ENCODE data around the gene RPLP1.

RPLP1 gene

DNA sequence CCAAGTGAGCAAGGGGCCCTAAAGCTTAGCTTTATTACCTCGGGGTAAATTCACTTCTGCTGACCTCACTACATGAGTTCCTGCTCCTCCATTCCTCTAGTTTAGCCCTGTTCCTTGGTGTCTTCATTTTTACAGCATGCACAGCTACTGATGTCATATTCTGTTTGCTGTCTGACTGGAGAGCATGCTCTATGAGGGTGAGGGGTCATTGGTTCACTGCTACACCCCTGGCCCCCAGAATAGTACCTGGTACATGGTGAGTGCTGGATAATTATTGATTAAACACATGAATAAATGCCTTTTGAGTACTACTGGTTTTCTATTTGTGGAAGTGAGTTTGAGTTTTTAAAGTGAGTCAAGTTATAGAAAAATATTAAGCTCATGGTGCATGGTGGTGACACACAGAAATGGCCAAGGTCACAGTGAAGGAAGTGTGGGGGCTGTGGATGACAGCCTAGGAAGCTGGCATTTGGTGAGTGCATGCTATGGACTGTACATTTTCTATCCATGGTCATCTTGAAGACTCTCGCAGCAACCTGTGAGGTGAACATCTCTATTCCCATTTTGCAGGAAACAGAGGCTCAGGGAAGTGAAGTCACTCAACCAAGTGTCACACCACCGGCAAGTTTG lies 34.0 kb downstream of the RPLP1 start:
- H3K36me3 ChIP-seq (ENCODE audit: control insufficient read depth in 1 of 2, insufficient read depth in 2 of 2, low read length in 2 of 2), result no peaks in the 10 kb centered on the region
- peaks cover 0 to 5% of the 10 kb centered on the region in 2 donors for H3K9me3 ChIP-seq (ENCODE audit: control insufficient read depth in 1 of 2, low read length in 2 of 2)
- no peak overlapping the region for H3K27ac ChIP-seq (ENCODE audit: low read length)
- no peaks in the 10 kb centered on the region for H3K27me3 ChIP-seq (ENCODE audit: low read depth, low read length)
- H3K4me3 ChIP-seq (ENCODE audit: low read depth in 1 of 2, low read length in 2 of 2), result no peak overlapping the region
- H3K4me1 ChIP-seq (ENCODE audit: control insufficient read depth in 1 of 2, insufficient read depth in 2 of 2, low read length in 2 of 2), result no peaks in the 10 kb centered on the region

DNA sequence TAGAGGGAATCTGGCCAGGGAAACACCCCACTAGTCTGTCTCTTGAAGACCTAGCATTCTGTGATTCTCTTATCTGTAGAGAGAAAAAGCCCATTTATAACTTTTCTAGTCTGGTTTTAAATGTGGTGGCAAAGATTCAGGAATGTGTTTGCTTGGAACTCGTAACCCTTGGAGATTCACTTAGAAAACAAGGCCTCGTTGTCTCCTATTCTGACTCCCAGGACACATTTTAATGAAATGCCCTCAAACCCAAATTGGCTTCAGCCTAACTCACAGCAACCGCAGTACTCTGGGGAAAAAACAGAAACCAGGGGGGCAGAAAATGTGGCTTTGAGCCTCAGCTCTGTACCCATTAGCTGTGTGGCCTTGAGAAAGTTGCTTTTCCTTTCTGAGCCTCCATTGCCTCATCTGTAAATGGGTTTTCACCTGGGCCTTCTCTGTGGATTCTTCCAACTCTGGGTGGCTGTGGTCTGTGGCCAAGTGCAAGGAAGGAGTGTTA lies 36.5 kb downstream of the RPLP1 start:
- Histone ChIP-seq H3K4me3 (ENCODE audit: low read depth in 1 of 2, low read length in 2 of 2) (no peak overlapping the region), H3K27me3 (ENCODE audit: low read depth, low read length) (no peaks in the 10 kb centered on the region), H3K9me3 (ENCODE audit: control insufficient read depth in 1 of 2, low read length in 2 of 2) (peaks cover 0 to 7% of the 10 kb centered on the region in 2 donors), H3K4me1 (ENCODE audit: control insufficient read depth in 1 of 2, insufficient read depth in 2 of 2, low read length in 2 of 2) (no peaks in the 10 kb centered on the region), H3K36me3 (ENCODE audit: control insufficient read depth in 1 of 2, insufficient read depth in 2 of 2, low read length in 2 of 2) (no peaks in the 10 kb centered on the region), H3K27ac (ENCODE audit: low read length) (no peak overlapping the region)

DNA sequence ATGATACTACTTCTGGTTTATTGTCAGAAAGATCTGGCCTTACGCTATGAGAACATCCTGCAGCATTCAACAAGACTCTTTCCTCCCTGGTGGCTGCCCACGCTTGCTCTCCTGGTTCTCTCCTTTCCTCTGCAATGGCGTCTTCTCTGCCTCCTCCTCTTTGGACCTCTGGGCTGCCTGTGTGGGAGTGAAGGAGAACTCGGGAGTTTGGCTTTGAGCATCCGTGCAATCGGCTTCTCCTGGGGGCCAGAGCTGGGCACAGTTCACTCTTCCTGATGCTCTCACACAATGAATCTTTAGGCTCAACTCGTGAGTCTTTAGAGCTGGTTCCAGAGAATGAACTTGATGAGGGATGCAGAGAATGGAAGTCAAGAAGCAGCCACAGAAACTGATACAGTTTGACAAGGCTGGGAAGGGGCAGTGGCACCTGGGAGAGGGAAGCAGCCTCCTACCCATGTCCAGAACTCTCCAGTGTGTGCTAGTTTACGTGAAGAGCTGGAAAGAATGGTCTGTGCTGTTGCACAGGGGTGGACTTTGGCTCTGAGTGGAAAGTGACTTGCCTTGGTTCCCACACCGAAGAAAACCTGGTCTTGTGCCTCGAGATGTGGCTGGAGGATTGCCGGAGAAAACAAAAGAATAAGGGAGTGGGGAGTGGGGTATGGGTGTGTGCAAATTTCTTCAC lies 37.9 kb downstream of the RPLP1 start:
- no peak overlapping the region for H3K4me3 ChIP-seq (ENCODE audit: low read depth in 1 of 2, low read length in 2 of 2)
- H3K36me3 ChIP-seq (ENCODE audit: control insufficient read depth in 1 of 2, insufficient read depth in 2 of 2, low read length in 2 of 2), result no peaks in the 10 kb centered on the region
- H3K27me3 ChIP-seq (ENCODE audit: low read depth, low read length), result no peaks in the 10 kb centered on the region
- H3K9me3 ChIP-seq (ENCODE audit: control insufficient read depth in 1 of 2, low read length in 2 of 2), result peaks cover 0 to 7% of the 10 kb centered on the region in 2 donors
- H3K4me1 ChIP-seq (ENCODE audit: control insufficient read depth in 1 of 2, insufficient read depth in 2 of 2, low read length in 2 of 2), result no peaks in the 10 kb centered on the region
- no peak overlapping the region for H3K27ac ChIP-seq (ENCODE audit: low read length)

DNA sequence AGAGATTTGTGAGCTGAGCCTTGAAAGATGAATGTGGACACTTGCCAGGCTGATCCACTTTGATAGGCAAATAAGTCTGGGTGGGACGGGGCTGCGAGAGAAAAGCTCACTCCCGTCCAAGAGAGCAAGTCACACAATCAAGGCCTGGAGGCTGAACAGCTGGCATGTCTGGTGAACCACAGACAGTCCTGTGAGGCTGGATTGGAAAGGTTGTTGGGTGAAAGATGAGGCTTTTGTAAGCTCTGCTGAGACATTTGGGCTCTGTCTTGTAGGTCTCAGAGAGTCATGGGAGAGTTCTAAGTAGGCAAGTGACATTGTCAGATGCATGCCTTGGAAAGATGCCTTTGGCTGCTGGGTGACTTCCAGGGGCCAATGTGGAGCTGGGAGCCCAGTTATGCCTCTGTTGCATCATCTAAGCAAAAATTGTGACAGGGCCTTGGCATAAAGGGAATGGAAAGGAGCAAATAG lies 38.5 kb downstream of the RPLP1 start:
- H3K27me3 ChIP-seq (ENCODE audit: low read depth, low read length), result no peaks in the 10 kb centered on the region
- no peaks in the 10 kb centered on the region for H3K4me1 ChIP-seq (ENCODE audit: control insufficient read depth in 1 of 2, insufficient read depth in 2 of 2, low read length in 2 of 2)
- peaks cover 0 to 7% of the 10 kb centered on the region in 2 donors for H3K9me3 ChIP-seq (ENCODE audit: control insufficient read depth in 1 of 2, low read length in 2 of 2)
- H3K36me3 ChIP-seq (ENCODE audit: control insufficient read depth in 1 of 2, insufficient read depth in 2 of 2, low read length in 2 of 2), result no peaks in the 10 kb centered on the region
- no peak overlapping the region for H3K27ac ChIP-seq (ENCODE audit: low read length)
- H3K4me3 ChIP-seq (ENCODE audit: low read depth in 1 of 2, low read length in 2 of 2), result no peak overlapping the region

DNA sequence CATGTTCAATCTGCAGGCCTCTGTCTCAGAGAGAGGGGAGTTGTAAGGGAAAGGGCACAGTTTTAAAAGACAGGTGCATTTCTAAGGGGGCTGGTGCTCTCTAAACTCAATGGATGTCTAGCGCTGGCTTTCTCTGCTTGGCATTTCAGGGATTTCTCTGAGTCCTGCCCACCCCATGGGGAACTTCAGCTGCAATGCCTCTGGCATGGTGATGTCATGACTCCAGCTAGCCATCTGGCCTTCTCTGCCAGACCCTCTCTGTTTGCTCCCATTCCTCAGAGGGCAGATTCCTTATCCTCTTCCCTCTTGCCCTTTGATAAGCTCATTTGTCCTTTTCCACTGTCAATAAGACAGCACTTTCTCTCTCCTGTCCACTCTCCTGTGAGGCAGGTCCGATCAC lies 40.8 kb downstream of the RPLP1 start:
- no peaks in the 10 kb centered on the region for H3K4me1 ChIP-seq (ENCODE audit: control insufficient read depth in 1 of 2, insufficient read depth in 2 of 2, low read length in 2 of 2)
- H3K27ac ChIP-seq (ENCODE audit: low read length), result no peak overlapping the region
- H3K4me3 ChIP-seq (ENCODE audit: low read depth in 1 of 2, low read length in 2 of 2), result no peak overlapping the region
- H3K36me3 ChIP-seq (ENCODE audit: control insufficient read depth in 1 of 2, insufficient read depth in 2 of 2, low read length in 2 of 2), result no peaks in the 10 kb centered on the region
- H3K9me3 ChIP-seq (ENCODE audit: control insufficient read depth in 1 of 2, low read length in 2 of 2), result peaks cover 0 to 7% of the 10 kb centered on the region in 2 donors
- no peaks in the 10 kb centered on the region for H3K27me3 ChIP-seq (ENCODE audit: low read depth, low read length)

DNA sequence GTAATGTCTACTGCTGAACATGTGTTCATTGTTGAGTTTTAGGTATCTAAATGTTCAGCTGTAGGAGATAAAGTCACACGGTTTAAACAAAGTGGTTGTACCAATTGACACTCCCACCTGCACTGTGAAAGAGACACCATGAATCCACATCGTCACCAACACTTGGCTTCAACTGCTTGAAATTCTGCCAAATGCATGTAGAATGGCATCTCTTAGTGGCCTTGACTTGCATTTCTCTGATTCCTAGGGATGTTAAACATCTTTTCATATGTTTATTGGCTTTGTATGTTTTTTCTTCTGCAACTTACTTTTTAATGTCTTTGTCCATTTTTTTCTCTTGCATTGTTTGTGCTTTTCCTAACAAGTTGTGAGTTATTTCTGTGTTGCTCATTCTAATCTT lies 43.4 kb downstream of the RPLP1 start:
- Histone ChIP-seq H3K36me3 (ENCODE audit: control insufficient read depth in 1 of 2, insufficient read depth in 2 of 2, low read length in 2 of 2) (no peaks in the 10 kb centered on the region), H3K27me3 (ENCODE audit: low read depth, low read length) (no peaks in the 10 kb centered on the region), H3K4me1 (ENCODE audit: control insufficient read depth in 1 of 2, insufficient read depth in 2 of 2, low read length in 2 of 2) (peaks cover 0 to 7% of the 10 kb centered on the region in 2 donors), H3K4me3 (ENCODE audit: low read depth in 1 of 2, low read length in 2 of 2) (no peak overlapping the region), H3K9me3 (ENCODE audit: control insufficient read depth in 1 of 2, low read length in 2 of 2) (peaks cover 0 to 7% of the 10 kb centered on the region in 2 donors), H3K27ac (ENCODE audit: low read length) (no peak overlapping the region)

DNA sequence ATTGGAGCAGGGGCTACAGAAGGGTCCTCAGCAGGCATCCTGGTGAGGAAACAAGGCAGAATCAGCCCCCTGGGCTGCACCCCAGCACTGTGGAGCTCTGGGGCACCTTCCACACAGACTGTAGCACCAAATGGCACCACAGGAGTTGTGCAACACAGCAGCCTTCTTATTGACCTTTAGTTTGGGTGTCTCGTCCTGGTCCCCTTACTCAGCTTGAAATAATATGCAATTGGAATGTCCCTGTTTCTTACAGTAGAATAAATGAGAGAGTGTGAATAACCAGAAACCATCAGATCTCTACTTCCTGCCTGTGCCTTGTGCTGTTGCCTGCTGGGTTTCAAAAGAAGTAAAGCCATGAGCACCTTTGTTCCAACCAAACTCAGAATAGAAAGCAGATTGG lies 44.5 kb downstream of the RPLP1 start:
- Histone ChIP-seq H3K27ac (ENCODE audit: low read length) (no peak overlapping the region), H3K9me3 (ENCODE audit: control insufficient read depth in 1 of 2, low read length in 2 of 2) (no peaks in the 10 kb centered on the region)

DNA sequence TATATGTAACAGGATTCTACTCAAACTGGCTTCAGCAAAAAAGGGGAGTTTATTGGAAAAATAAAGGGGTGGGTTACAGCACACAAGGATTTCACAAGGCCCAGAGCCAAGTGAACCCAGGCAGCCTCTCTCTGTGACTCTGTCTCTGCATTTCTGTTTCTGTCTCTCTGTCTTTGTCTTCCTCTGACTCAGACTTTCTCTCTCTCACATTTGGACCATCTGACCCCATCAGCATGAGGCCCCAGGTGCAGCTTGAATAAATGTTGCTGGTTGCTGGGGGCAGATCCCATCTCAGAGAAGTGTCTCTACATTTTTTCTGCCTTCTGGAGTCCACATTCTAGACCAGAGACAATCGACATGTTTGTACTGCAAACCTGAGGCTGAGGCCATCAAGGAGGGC lies 45.0 kb downstream of the RPLP1 start:
- Histone ChIP-seq H3K27me3 (ENCODE audit: low read depth, low read length) (no peaks in the 10 kb centered on the region), H3K4me1 (ENCODE audit: control insufficient read depth in 1 of 2, insufficient read depth in 2 of 2, low read length in 2 of 2) (peaks cover 0 to 7% of the 10 kb centered on the region in 2 donors), H3K27ac (ENCODE audit: low read length) (no peak overlapping the region), H3K4me3 (ENCODE audit: low read depth in 1 of 2, low read length in 2 of 2) (no peak overlapping the region), H3K36me3 (ENCODE audit: control insufficient read depth in 1 of 2, insufficient read depth in 2 of 2, low read length in 2 of 2) (no peaks in the 10 kb centered on the region), H3K9me3 (ENCODE audit: control insufficient read depth in 1 of 2, low read length in 2 of 2) (no peaks in the 10 kb centered on the region)

More for the DNA sequence above, 44.5 kb downstream of the RPLP1 start:
- Histone ChIP-seq H3K36me3 (ENCODE audit: control insufficient read depth in 1 of 2, insufficient read depth in 2 of 2, low read length in 2 of 2) (no peaks in the 10 kb centered on the region), H3K4me1 (ENCODE audit: control insufficient read depth in 1 of 2, insufficient read depth in 2 of 2, low read length in 2 of 2) (peaks cover 0 to 7% of the 10 kb centered on the region in 2 donors), H3K4me3 (ENCODE audit: low read depth in 1 of 2, low read length in 2 of 2) (no peak overlapping the region), H3K27me3 (ENCODE audit: low read depth, low read length) (no peaks in the 10 kb centered on the region)

DNA sequence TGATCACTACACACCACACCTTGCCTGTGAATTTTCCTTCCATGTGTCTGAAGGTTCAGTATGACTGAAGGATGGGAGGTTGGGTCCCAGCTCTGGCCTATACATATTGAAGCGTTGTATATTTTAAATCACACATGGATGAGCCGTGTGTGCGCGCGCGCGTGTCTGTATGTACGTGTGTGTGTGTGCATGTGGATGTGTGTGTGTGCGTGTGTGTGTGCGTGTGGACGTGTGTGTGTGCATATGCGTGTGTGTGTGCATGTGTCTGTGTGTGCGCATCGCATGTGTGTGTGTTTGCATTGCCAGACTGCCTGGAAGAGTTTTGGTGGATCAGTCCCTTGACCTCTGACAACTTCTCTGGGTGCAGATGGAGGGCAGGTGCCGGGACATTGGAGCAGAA lies 45.7 kb downstream of the RPLP1 start:
- H3K4me1 ChIP-seq (ENCODE audit: control insufficient read depth in 1 of 2, insufficient read depth in 2 of 2, low read length in 2 of 2), result peaks cover 0 to 7% of the 10 kb centered on the region in 2 donors
- no peaks in the 10 kb centered on the region for H3K27me3 ChIP-seq (ENCODE audit: low read depth, low read length)
- no peaks in the 10 kb centered on the region for H3K36me3 ChIP-seq (ENCODE audit: control insufficient read depth in 1 of 2, insufficient read depth in 2 of 2, low read length in 2 of 2)
- no peak overlapping the region for H3K27ac ChIP-seq (ENCODE audit: low read length)
- H3K9me3 ChIP-seq (ENCODE audit: control insufficient read depth in 1 of 2, low read length in 2 of 2), result no peaks in the 10 kb centered on the region
- no peak overlapping the region for H3K4me3 ChIP-seq (ENCODE audit: low read depth in 1 of 2, low read length in 2 of 2)

DNA sequence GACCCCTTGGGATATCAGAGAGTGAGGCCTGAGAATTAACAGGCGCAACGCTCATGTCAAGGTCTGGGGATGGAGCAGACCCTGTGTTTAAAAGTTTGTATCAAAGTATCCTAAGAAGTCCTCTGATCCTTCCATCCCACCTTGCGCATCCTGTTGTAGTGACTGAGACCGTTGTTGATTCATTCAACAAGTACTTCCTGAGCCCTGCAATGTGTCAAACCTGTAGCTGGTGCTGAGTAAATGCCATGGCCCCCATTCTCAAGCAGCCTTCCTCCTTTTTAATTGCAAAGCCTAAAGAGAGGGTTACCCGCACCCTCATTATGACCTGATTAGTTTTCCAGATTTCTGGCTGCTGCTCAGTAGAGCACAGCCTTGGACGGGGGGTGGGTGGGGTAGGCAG lies 46.4 kb downstream of the RPLP1 start:
- Histone ChIP-seq H3K9me3 (ENCODE audit: control insufficient read depth in 1 of 2, low read length in 2 of 2) (no peaks in the 10 kb centered on the region), H3K4me1 (ENCODE audit: control insufficient read depth in 1 of 2, insufficient read depth in 2 of 2, low read length in 2 of 2) (peaks cover 0 to 7% of the 10 kb centered on the region in 2 donors), H3K27ac (ENCODE audit: low read length) (no peak overlapping the region)

DNA sequence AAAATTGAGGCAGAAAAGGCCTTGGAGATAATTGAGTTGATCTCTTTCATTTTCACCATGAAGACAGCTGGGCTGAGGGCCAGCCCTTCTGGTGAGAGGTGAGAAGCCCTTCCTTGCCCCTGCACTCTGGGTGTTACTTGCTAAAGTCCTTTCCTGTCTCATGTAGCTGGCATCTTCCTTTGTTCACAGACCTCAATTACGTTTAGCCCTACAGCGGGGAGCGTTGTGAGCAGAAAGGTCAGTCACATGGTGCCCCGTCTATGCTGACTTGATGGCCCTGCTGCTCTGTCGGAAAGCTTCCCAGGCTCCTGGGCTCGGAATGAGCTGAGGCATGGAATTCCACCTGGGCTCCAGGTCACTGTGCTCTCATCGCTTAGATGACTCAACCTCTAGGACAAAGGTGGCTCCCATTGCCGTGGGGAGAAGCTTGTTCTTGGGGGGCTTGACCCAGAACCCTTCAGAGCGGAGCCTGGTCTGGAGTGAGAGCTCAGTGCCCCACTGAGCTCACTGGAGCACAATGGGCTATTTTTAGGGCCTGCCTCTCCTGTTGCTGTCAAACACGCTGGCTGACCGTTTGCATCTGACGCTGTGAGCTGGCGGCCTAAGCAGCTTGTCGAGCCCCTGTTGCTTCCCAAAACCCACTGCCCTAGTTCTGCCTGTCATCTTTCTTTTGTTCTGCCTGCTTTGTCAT lies 47.0 kb downstream of the RPLP1 start:
- H3K27me3 ChIP-seq (ENCODE audit: low read depth, low read length), result no peaks in the 10 kb centered on the region
- no peaks in the 10 kb centered on the region for H3K9me3 ChIP-seq (ENCODE audit: control insufficient read depth in 1 of 2, low read length in 2 of 2)
- no peak overlapping the region for H3K4me3 ChIP-seq (ENCODE audit: low read depth in 1 of 2, low read length in 2 of 2)
- peaks cover 0 to 7% of the 10 kb centered on the region in 2 donors for H3K4me1 ChIP-seq (ENCODE audit: control insufficient read depth in 1 of 2, insufficient read depth in 2 of 2, low read length in 2 of 2)
- H3K27ac ChIP-seq (ENCODE audit: low read length), result no peak overlapping the region
- no peaks in the 10 kb centered on the region for H3K36me3 ChIP-seq (ENCODE audit: control insufficient read depth in 1 of 2, insufficient read depth in 2 of 2, low read length in 2 of 2)

More for the DNA sequence above, 46.4 kb downstream of the RPLP1 start:
- Histone ChIP-seq H3K27me3 (ENCODE audit: low read depth, low read length) (no peaks in the 10 kb centered on the region), H3K4me3 (ENCODE audit: low read depth in 1 of 2, low read length in 2 of 2) (no peak overlapping the region), H3K36me3 (ENCODE audit: control insufficient read depth in 1 of 2, insufficient read depth in 2 of 2, low read length in 2 of 2) (no peaks in the 10 kb centered on the region)
